GM18520 (cell line): ENCODE data around the gene TFPI.
"Not testable (repeated sequence)": the region's sequence is repeated elsewhere in the genome, so short reads cannot be mapped to it uniquely, and the experiment has no call there.

Experiments used
- ATAC-seq: cut with Tn5 transposase; IDR thresholded peaks from one replicate; pipeline ENCODE4 v1.9.1; 2021; ENCODE audit not compliant: unreplicated experiment

Gene TFPI

GRCh38 chr2:187554704-187555082 lies 458 bp upstream of the TFPI start:
- no peak for ATAC-seq

DNA sequence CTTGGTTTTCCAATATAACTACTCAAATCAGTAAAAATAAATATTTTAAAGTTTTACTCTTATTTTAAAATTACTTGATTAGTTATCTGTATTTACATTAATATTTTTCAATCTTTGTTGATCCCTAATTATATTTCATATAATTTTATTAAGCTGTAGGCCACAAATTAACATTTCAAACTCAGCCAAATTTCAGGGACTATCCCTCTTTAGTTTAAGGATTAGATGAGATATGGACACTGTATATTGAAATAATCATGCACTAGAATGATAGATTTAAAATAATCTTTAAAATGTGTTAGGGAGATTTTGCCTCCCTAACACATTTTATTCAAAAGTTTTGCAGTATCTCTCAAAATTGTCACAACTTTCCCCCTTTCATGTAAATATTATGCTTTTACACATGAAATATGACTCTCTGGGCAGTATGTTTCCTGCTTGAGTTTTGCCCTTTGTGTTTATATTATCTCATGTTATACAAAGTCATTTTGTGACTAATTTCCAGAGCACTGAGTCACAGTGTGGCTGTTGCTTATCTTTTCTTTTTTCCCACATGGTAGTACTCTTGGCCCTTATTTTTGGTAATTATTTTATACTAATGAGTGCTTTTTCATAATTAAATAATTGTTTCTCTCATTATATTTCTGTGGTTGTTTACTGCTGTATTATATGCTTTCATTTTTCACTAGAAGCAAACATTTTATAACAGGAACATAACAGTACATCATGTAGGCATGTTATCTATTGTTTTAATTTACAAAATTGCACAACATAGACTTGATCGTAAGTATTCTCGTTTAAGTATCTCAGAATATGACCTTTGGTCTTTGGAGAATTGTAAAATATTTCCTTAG lies 1.2 kb downstream of the TFPI start:
- peak; percentile 72 for ATAC-seq

- no peak for ATAC-seq
Measured at GRCh38 chr2:187552381-187552780, 1.9 kb downstream of the TFPI start.

GRCh38 chr2:187550857-187551256 lies 3.4 kb downstream of the TFPI start:
- no peak for ATAC-seq

DNA sequence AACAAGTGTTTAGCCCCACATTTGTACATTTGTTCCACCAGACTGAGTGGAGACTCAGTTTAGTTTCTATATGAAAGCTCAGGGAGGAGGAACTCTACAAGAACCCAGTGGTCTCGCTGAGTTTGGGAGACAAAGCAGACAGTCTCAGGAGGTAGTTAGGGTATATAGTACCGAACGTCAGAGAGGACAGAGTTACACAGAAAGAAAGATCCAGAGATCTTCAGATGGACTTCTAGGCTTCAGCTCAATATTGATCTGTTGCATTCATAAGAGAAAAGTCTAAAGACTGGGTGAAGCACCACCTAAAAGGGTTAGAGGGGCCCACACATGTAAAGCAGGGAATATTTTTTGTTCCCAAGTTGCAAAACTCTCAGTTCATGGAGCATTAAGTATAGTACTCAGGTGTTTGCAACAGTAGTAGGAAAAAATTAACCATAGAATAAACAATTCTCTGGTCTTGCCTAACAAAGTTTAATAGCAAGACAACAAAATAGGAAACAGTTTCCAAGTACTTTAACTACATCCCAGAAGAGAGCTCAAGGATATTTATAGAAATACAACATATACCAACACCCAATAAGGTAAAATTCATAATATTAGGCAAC lies 4.2 kb downstream of the TFPI start:
- ATAC-seq, result no peak

GRCh38 chr2:187549193-187549592 lies 5.0 kb downstream of the TFPI start:
- no peak for ATAC-seq

- ATAC-seq, result no peak
Measured at GRCh38 chr2:187548656-187549055, 5.6 kb downstream of the TFPI start.

GRCh38 chr2:187547353-187547979 lies 6.8 kb downstream of the TFPI start:
- ATAC-seq, result no peak

DNA sequence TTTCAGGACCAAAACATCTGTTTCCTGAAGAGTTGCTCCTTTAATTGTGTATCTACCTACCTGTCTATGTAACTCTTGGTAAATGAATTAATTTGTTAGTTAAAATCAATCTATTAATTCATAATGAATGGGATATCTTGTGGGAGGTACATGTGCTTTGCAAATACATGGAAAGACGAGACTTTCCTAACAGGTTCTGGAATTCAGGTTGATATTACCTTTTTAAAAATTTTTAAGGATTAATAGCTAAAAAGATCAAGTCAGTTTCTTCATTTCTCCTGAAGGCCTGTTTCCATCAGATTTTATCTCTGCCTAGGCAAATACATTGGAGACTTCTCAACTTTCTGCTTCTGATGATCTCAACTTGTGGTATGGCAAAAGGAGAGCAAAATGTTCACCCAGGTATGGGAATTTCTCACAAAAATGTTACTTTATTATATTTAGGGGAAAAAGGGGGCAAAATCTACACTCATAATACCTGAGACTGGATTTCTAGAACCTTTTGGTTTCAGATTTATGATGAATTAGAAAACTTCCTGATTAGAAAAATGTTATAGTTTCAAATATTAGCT lies 7.4 kb downstream of the TFPI start:
- no peak for ATAC-seq

GRCh38 chr2:187545238-187545751 lies 8.9 kb downstream of the TFPI start:
- ATAC-seq, result no peak

DNA sequence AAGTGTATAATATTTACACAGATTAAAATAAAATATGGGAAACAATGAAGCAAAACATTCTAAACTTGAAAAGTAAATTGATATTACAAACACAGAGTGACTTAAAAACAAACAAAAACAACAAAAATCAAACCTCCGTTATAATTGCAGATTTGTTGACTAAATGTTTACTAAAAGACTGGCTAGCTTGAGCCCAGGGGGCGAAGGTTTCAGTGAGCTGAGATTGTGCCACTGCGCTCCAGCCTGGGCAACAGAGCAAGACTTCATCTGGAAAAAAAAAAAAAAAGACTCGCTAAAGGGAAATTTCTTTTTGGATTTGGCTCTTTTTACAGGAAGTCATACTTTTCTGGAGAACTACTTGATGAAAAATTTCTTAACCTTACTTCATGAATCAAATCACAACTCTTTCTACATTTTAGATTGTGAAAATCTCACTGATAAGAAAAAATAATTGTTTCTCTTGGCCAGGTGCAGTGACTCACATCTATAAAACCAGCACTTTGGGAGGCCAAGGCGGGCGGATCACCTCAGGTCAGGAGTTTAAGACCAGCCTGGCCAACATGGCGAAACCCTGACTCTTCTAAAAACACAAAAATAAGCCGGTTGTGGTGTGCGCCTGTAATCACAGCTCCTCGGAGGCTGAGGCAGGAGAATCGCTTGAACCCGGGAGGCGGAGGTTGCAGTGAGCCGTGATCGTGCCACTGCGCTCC lies 9.7 kb downstream of the TFPI start:
- ATAC-seq, result no peak

- no peak for ATAC-seq
Measured at GRCh38 chr2:187543488-187543887, 10.7 kb downstream of the TFPI start.

DNA sequence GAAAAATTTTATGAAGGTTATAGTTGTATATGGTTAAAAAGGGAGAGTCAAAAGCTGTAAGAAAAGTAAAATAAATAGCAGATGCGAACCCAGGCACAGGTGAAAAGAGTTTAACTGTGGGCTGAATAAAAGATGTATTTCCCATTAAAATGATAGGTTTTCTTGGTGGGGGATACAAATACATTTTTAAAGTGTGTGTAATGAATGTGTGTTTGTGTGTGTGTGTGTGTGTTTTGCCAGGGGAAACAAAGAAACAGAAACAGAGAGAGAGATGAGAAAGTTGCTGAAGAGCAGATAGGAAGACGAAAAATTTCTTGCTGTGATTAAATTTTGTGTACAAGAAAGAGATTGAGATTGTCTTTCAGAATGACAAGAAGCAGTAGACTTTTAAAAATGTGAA lies 12.1 kb downstream of the TFPI start:
- ATAC-seq, result no peak

GRCh38 chr2:187541086-187542085 lies 12.8 kb downstream of the TFPI start:
- ATAC-seq, result no peak

- not testable (repeated sequence) for ATAC-seq
Measured at GRCh38 chr2:187538222-187538621, 16.0 kb downstream of the TFPI start.

GRCh38 chr2:187535381-187535780 lies 18.9 kb downstream of the TFPI start:
- ATAC-seq, result not testable (repeated sequence)

DNA sequence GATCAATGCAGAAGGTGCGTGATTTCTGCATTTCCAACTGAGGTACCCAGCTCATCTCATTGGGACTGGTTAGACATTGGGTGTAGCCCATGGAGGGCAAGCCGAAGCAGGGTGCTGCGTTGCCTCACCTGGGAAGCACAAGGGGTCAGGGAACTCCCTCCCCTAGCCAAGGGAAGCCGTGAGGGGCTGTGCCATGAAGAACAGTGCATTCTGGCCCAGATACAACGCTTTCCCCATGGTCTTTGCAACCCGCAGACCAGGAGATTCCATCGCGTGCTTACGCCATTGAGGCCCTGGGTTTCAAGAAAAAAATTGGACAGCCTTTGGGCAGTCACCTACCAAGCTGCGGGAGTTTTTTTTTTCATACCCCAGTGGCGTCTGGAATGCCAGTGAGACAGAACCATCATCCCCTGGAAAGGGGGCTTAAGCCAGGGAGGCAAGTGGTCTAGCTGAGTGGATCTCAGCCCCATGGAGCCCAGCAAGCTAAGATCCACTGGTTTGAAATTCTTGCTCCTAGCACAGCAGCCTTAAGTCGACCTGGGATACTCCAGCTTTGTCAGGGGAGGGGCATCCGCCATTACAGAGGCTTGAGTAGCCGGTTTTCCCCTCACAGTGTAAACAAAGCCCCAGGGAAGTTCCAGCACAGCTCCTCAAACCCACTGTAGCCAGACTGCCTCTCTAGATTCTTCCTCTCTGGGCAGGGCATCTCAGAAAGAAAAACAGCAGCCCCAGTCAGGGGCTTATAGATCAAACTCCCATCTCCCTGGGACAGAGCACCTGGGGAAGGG lies 21.7 kb downstream of the TFPI start:
- ATAC-seq, result no peak

DNA sequence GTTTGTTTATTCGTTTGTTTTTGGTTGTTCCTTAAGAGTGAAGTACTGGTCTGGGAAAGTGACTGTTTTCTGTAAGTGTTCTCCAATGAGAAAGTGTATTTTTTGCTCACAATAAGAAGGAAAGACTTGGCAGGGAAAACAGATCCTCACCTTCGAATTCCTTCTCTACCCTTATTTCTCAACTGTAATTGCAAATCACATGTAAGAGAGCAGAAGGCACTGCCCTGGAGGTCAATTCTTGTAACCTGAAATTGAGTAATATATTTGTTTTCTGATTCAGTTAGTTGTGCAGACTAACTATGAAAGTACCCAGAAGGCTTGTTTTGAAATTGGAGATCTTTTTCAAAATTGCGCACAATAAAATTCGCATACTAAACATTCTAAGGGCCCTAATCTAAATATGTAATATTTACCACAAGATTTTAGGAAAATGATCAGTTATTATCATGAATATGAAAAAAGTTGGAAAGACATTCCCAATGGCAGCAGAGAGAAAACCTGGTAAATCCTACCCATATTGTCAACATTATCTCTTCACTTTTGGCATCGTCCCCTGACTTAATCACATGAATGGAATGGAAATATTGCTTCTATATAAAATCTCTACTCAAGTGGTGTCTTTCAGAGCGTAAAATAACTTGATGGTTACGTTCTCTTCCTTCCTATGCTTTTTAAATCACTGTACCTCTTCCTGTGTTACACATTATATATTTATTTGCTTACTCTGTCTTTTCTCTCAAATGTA lies 24.1 kb downstream of the TFPI start:
- no peak for ATAC-seq
